Heart left ventricle (tissue), 16 donors: ENCODE results near the gene SLC43A2. TPM values are rescaled to one million over a fixed set of nuclear protein-coding genes. Genes with fewer than 3 reads are reported as not detected.

Source experiments
- ATAC-seq, 4 donors: fragments of 200-7000 bp; cut with Tn5 transposase; one replicate each; pipeline ENCODE4 v1.9.1; 2020 to 2022; ENCODE audit warnings: moderate library complexity in 4 of 4, mild to moderate bottlenecking in 3 of 4, moderate number of reproducible peaks in 1 of 4
- DNase-seq, 5 donors: peaks; one replicate each; pipeline ENCODE4 v3.0.0-alpha.2; 2020
- H3K27ac ChIP-seq, 12 donors: fragments of 200-600 bp; sonication (generic) in 4 of 12; one replicate each; pipeline versions ENCODE4 v1.5.0 to v1.8.0; 2016 to 2022; ENCODE audit warnings: mild to moderate bottlenecking in 2 of 12
- H3K27me3 ChIP-seq, 9 donors: fragments of 200-600 bp; sonication (generic) in 2 of 9; one replicate each; pipeline versions ENCODE4 v1.5.1 to v1.8.0; 2016 to 2022; ENCODE audit warnings: mild to moderate bottlenecking in 3 of 9
- H3K36me3 ChIP-seq, 9 donors: fragments of 200-600 bp; sonication (generic) in 2 of 9; one replicate each; pipeline versions ENCODE4 v1.5.0 to v1.8.0; 2018 to 2022; ENCODE audit warnings: mild to moderate bottlenecking in 2 of 9
- H3K4me1 ChIP-seq, 12 donors: fragments of 200-600 bp; sonication (generic) in 4 of 12; one replicate each; pipeline versions ENCODE4 v1.5.0 to v1.8.0; 2016 to 2022; ENCODE audit warnings: mild to moderate bottlenecking in 3 of 12
- H3K4me3 ChIP-seq, 12 donors: fragments of 200-600 bp; sonication (generic) in 4 of 12; one replicate each; pipeline versions ENCODE4 v1.5.0 to v1.8.0; 2017 to 2022; ENCODE audit warnings: mild to moderate bottlenecking in 9 of 12, moderate library complexity in 4 of 12
- H3K9me3 ChIP-seq, 12 donors: fragments of 200-600 bp; sonication (generic) in 4 of 12; one replicate each; pipeline versions ENCODE4 v1.5.0 to v1.8.0; 2016 to 2022; ENCODE audit warnings: mild to moderate bottlenecking in 1 of 12
- CTCF ChIP-seq, 12 donors: fragments of 200-600 bp; sonication (generic) in 4 of 12; IDR thresholded peaks; one replicate each; pipeline versions ENCODE4 v1.5.0 to v1.8.0; 2018 to 2022; ENCODE audit warnings: antibody characterized with exemption in 12 of 12, mild to moderate bottlenecking in 5 of 12
- POLR2A ChIP-seq, 2 donors: fragments of 450-650 bp; IDR thresholded peaks; one replicate each; pipeline ENCODE4 v1.6.1; 2017; ENCODE audit warnings: antibody characterized with exemption in 2 of 2, mild to moderate bottlenecking in 2 of 2, moderate library complexity in 2 of 2
- WGBS, 4 donors: extraction: QIAGEN DNeasy Blood & Tissue Kit in 2 of 4; methylation state at CpG; one replicate each; pipeline versions ENCODE4 v1.1.5 to v1.1.7; 2013 to 2018; 5-methylcytosine and 5-hydroxymethylcytosine counted together
- intact Hi-C, 10 donors: fragments of 100-400 bp; cut with DNase I; formaldehyde crosslinking; loops; one replicate each; pipeline versions ENCODE4 v1.11.1 to v1.14.2; 2022
- polyA plus RNA-seq, 2 donors: library from polyadenylated mRNA; stranded (reverse); fragments of 200-250 nt; gene quantifications; one replicate each; pipeline ENCODE4 v1.2.3, GENCODE V29; 2013
- total RNA-seq, 9 donors: library from RNA; depleted of rRNA in 2 of 9; stranded (reverse); fragments of >200 nt in 2 of 9; fragmentation: NEBNext Ultra II Directional in 3 of 9; extraction: Animal tissue kit (Norgen Biotek cat#: 25700) in 3 of 9; gene quantifications; one replicate each; pipeline versions ENCODE4 v1.1.0 to v1.2.4, GENCODE V29; 2016 to 2023
- donor health status: ischemic (EF 13 %, LVEDD 7.1; RV severe dilation, severe dysfunction).
- donor health status: healthy with polysubstance abuse.
- donor health status: DM: no; HTN: yes; CAD: no.
- donor health status: DM: no; HTN: no; CAD: no.
- donor health status: ischemic (EF 25% LVEDD 6.9; RV normal size, moderate dysfunction).
- donor health status: ischemic (EF 25% LVEDD 5.7; RV mildly dilated, moderate dysfunction).
- donor health status: healthy.
- donor health status: DM: yes; HTN: yes; CAD: no.
- donor health status: ischemic (EF 35%, LVEDD 5.7; RV mildly dilated, moderate dysfunction).
- donor health status: nonischemic (EF 11% LVEDD 7.7; RV severe dilation, severe dysfunction).
- donor health status: DM: yes; HTN: yes; CAD: no.
- donor health status: PGD.
- donor health status: ischemic (EF 29% LVEDD 5.4; RV normal size, mild dysfunction).
- donor health status: nonischemic (EF 23%, LVEDD 6.1; RV moderate dilation, normal function).

SLC43A2 gene
- total and polyA plus RNA-seq, 11 donors = 1.4 to 29.1 (median 6.8) TPM

- H3K36me3 ChIP-seq = peaks cover 0 to 24% (median 0%) of the 10 kb centered on the region in 9 donors
- H3K4me1 ChIP-seq = peaks cover 0 to 44% (median 15%) of the 10 kb centered on the region in 12 donors
- TF ChIP-seq POLR2A (IDR thresholded peaks at IDR 0.05) = no peak
- TF ChIP-seq CTCF (IDR thresholded peaks at IDR 0.05) = no peak
- DNase-seq (no peak), ATAC-seq (no peak)
- H3K27ac ChIP-seq = no peak overlapping the region
- intact Hi-C loops = loop anchor here in 1 of 10 donors (5.0 kb wide), 1 partner anchor 34 kb away; the partner anchor contains the start of gene SLC43A2
- H3K4me3 ChIP-seq = no peak overlapping the region
- WGBS, 4 donors = 80 to 85% (median 84%) methylated on average over 20 to 25 of the region's 25 CpGs
- H3K27me3 ChIP-seq = no peaks in the 10 kb centered on the region
- H3K9me3 ChIP-seq = no peaks in the 10 kb centered on the region
Observed at GRCh38 chr17:1592751-1593629, 35.6 kb downstream of the SLC43A2 start.

GRCh38 chr17:1591474-1592090, 37.1 kb downstream of the SLC43A2 start:
- no peak overlapping the region for H3K4me3 ChIP-seq
- H3K27me3 ChIP-seq = no peaks in the 10 kb centered on the region
- peaks cover 0 to 24% (median 0%) of the 10 kb centered on the region in 9 donors for H3K36me3 ChIP-seq
- no peak for DNase-seq
- intact Hi-C loops = loop anchor here in 1 of 10 donors (5.0 kb wide), 1 partner anchor 36 kb away; the partner anchor contains the start of gene SLC43A2
- no peak for TF ChIP-seq POLR2A (IDR thresholded peaks at IDR 0.05)
- no peak for TF ChIP-seq CTCF (IDR thresholded peaks at IDR 0.05)
- no peaks in the 10 kb centered on the region for H3K9me3 ChIP-seq
- WGBS, 4 donors = 91 to 94% (median 92%) methylated on average over 33 to 40 of the region's 40 CpGs
- peaks cover 0 to 58% (median 15%) of the 10 kb centered on the region in 12 donors for H3K4me1 ChIP-seq
- peak overlapping the region in 2 of 12 donors; percentile 77 to 79 for H3K27ac ChIP-seq
- no peak for ATAC-seq

GRCh38 chr17:1590747-1591473, 37.7 kb downstream of the SLC43A2 start:
- Histone ChIP-seq H3K27ac (peak overlapping the region in 11 of 12 donors; percentile 13 to 91 (median 78)), H3K36me3 (peaks cover 0 to 27% (median 0%) of the 10 kb centered on the region in 9 donors), H3K4me3 (peak overlapping the region in 1 of 12 donors; percentile 12), H3K27me3 (no peaks in the 10 kb centered on the region), H3K4me1 (peaks cover 0 to 65% (median 15%) of the 10 kb centered on the region in 12 donors), H3K9me3 (no peaks in the 10 kb centered on the region)
- intact Hi-C loops = loop anchor here in 1 of 10 donors (5.0 kb wide), 1 partner anchor 36 kb away; the partner anchor contains the start of gene SLC43A2
- ATAC-seq (peak in 1 of 4 donors; percentile 5), DNase-seq (no peak)
- 86 to 89% (median 88%) methylated on average over 18 to 38 of the region's 38 CpGs for WGBS, 4 donors
- no peak for TF ChIP-seq CTCF (IDR thresholded peaks at IDR 0.05)
- TF ChIP-seq POLR2A (IDR thresholded peaks at IDR 0.05) = no peak
